Hematopoietic multipotent progenitor cell (in vitro differentiated cells): ENCODE results near the gene GJC2. TPM values are rescaled to one million over a fixed set of nuclear protein-coding genes. Genes with fewer than 3 reads are reported as not detected.

Experiments used
- small RNA-seq: library from RNA; depleted of rRNA; stranded (forward); fragments of <200 nt; gene quantifications from one replicate; pipeline ENCODE3, GENCODE V24; 2012
- total RNA-seq: library from RNA; depleted of rRNA; stranded (reverse); fragments of >200 nt; gene quantifications from one replicate; pipeline ENCODE4 v1.2.3, GENCODE V29; 2012

Gene GJC2
- total RNA-seq, 1 donor: 12.7 TPM

Small RNA genes lying within 50 kb of the gene (small RNA-seq; reads per million reads assigned to genes)
- gene AL359510.1: not detected

Other genes with a start within 250 kb of the GJC2 start
- gene WNT9A, start 202.0 kb upstream of the GJC2 start, total RNA-seq: 0.27 TPM
- gene WNT3A, start 142.9 kb upstream of the GJC2 start, total RNA-seq: not detected
- gene ARF1, start 67.2 kb upstream of the GJC2 start, total RNA-seq: 272 TPM
- 18.6 TPM for gene C1orf35, start 46.6 kb upstream of the GJC2 start, total RNA-seq
- gene MRPL55, start 40.6 kb upstream of the GJC2 start, total RNA-seq: 82.7 TPM
- 238 TPM for gene GUK1, start 9.7 kb upstream of the GJC2 start, total RNA-seq
- 10.8 TPM for gene IBA57, start 15.9 kb downstream of the GJC2 start, total RNA-seq
- gene OBSCN, start 58.1 kb downstream of the GJC2 start, total RNA-seq: 85.9 TPM